ENCODE data around the gene TNNI3K. TPM values are rescaled to one million over a fixed set of nuclear protein-coding genes. Genes with fewer than 3 reads are reported as not detected.

The TNNI3K gene
- total RNA-seq, 1 donor from 2014 or later: 4.7 TPM

DNA sequence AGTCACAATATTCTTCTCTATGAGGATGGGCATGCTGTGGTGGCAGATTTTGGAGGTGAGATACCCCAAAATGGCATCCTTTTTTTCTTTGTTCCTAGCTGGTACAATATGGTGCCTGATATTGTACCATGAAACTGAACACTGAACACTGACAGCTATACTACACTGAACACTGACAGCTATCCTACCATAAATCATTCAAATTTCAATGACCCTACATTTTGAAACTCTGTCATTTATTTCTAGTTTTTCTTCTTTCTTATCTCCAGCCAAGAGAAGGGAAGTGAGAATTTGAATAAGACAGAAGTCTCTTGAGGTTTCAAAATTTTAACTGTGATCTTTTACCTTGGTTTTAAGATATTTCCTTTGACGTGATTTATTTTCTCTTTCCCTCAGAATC lies 200.9 kb downstream of the TNNI3K start:
- no peak for DNase-seq (ENCODE audit: low spot score)

- DNase-seq (ENCODE audit: low spot score): no peak
Observed at GRCh38 chr1:74437035-74437434, 201.8 kb downstream of the TNNI3K start.

- DNase-seq (ENCODE audit: low spot score): no peak
Observed at GRCh38 chr1:74452035-74452434, 216.8 kb downstream of the TNNI3K start.

DNA sequence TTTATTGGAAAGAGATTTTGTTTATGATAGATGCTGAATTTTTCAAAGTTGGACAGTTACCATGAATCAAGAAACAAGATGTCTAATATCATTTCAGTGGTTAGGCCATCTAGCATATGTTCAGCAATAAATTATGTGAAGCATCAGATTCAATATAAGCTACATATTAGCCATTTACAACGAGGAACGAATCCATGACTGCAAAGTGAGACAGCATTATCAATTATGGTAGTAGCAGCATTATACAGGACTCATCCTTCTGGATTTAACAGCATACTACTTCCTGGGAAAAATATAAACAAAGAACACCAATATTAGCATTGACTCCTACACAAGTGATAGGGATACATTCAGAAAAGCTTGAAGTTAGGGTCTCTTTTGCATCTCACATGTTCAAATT lies 218.1 kb downstream of the TNNI3K start:
- DNase-seq (ENCODE audit: low spot score): no peak

GRCh38 chr1:74455390-74455789 lies 220.2 kb downstream of the TNNI3K start:
- no peak for DNase-seq (ENCODE audit: low spot score)

DNA sequence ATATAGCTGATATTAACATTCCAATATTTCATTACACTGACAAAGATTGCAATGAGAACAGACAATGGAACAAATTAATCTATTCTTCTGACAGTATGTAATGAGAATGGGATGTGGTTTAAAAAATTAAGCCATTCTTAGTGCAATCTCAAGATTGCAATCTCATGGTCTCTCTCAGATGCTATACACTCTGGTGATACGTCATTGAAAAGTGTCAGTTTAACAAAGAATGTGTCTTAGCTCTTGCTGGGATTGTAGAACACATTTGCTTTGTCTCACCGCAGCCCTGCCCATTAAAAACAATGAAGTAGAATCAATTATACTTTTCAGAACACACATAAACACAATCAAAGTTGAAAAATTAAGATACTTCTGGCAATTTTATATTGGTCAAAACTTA lies 222.1 kb downstream of the TNNI3K start:
- DNase-seq (ENCODE audit: low spot score): no peak

DNA sequence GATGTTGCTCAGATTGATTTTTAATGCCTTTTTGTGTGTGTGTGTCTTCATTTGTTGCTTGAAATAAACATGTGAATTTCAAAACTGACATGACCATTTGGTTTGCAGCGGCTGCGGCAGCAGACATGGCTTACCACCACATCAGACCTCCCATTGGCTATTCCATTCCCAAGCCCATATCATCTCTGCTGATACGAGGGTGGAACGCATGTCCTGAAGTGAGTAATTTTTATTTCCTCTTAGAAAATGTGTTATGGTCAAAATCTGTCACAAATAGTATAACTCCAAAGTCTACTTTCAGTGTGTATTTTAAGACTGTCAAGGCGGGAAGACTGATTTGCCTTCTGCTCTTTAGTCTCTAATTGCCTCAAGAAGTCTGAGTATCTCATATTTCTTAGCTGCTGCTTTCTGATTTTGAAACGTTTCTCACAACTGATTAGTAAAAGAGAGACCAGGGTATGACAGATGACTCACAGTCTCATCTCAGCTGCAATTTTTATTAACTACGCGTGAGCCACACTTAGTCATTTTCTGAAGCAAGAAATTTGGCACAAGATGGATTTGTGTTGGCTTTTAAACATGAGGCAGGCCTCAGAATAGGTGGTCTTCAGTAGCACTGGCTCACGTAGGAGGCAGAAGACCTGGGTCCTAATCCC lies 228.3 kb downstream of the TNNI3K start:
- DNase-seq (ENCODE audit: low spot score): no peak

DNA sequence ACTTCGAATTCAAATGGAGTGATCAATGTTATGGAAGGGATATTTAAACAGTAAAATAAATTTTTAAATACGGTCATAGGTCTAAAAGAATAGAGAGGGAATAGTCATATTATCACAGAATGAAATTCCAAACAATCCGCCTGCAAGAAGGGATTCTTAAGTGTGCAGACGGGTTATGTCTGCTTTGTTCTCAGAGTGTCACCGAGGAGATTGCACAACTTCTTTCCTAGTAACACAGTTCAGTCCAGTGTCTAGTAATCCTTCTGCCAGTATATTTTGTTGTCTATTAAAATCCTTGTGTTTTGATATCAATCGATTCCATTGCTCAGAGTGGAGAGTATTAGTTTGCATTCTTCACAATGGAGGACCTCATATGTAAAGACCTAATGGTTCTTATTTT lies 228.8 kb downstream of the TNNI3K start:
- DNase-seq (ENCODE audit: low spot score): no peak

DNA sequence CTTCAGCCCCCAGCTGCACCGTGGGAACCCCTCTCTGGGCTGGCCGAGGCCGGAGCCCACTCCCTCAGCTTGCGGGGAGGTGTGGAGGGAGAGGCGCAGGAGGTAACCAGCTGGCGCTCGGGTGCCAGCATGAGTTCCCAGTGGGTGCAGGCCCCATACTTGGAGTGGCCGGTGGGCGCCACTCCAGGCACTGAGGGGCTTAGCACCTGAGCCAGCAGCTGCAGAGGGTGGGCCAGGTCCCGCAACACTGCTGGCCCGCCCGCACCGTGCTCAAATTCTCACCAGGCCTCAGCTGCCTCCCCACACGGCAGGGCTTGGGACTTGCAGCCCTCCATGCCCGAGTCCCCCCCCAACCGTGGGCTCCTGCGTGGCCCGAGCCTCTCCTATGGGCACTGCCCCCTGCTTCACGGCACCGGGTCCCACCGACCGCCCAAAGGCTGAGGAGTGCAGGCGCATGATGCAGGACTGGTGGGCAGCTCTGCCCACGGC lies 230.1 kb downstream of the TNNI3K start:
- DNase-seq (ENCODE audit: low spot score): no peak

GRCh38 chr1:74467786-74468377 lies 232.7 kb downstream of the TNNI3K start:
- no peak for DNase-seq (ENCODE audit: low spot score)

DNA sequence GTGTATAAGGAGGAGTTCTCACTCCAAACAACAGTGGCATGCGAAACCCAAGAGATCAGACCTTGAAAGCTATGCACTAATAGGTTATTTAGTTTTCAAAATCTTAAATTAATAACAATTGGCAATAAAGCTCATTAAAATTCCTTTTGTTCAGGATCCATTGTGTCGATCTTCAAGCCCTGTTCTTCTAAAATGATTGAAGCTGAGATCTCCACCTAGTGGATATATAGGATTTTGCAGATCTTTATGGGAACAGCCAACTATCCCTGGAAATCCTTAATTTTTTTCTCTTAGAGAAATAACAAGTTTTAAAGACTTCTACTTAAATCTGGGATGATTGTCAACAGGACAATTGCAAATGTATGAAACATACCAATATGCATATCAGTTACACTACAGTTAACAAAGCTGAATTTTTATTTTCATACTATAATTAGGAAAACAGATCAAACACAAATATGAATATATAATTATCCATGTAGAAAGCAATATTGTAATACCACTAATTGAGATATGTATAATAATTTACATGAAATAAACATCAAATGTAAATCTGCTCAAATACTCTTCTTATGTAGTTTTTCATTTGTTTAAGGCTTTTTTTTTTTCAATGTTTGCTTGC lies 233.9 kb downstream of the TNNI3K start:
- DNase-seq (ENCODE audit: low spot score): no peak

DNA sequence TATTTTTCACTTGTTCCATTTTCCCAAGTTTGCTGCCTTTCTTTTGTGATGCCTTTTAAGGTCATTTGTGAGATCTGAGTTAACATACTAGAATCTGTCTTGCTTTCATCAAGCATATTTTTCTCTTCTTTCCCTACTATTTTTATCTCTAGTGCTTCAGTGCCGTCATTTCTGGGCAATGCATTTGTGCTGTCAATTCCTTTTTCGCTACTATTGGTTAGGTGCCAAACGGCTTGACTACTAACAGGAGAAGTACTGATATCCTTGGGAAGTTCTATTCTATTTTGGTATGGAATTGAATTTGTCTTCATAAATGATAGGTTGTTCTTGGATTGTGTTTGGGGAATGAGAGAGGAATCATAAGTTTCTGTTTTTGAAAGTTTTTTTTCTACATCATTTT lies 235.1 kb downstream of the TNNI3K start:
- DNase-seq (ENCODE audit: low spot score): no peak

DNA sequence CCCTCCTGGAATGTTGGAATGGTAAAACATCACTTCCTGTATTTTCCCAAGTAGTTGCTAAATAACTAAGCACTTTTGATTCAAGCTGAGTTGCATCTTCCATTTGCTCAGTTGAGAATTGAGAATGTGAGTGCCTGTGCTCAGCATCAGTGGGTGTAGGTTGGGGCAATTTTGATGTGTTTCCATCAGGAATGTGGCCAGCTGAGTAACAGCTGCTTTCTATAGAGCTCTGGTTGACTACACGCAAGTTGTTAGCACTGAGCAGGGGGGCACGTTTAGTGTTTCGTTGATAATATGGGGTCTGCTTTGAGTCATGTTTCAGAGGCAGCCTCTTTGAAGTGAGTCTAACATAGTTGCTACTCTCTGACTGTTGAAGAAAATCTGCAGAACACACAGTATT lies 235.7 kb downstream of the TNNI3K start:
- DNase-seq (ENCODE audit: low spot score): no peak

- no peak for DNase-seq (ENCODE audit: low spot score)
Observed at GRCh38 chr1:74471470-74471869, 236.3 kb downstream of the TNNI3K start.

- no peak for DNase-seq (ENCODE audit: low spot score)
Observed at GRCh38 chr1:74474585-74474984, 239.4 kb downstream of the TNNI3K start.

GRCh38 chr1:74478979-74479378 lies 243.8 kb downstream of the TNNI3K start:
- no peak for DNase-seq (ENCODE audit: low spot score)

GRCh38 chr1:74480068-74480467 lies 244.9 kb downstream of the TNNI3K start:
- DNase-seq (ENCODE audit: low spot score): no peak

DNA sequence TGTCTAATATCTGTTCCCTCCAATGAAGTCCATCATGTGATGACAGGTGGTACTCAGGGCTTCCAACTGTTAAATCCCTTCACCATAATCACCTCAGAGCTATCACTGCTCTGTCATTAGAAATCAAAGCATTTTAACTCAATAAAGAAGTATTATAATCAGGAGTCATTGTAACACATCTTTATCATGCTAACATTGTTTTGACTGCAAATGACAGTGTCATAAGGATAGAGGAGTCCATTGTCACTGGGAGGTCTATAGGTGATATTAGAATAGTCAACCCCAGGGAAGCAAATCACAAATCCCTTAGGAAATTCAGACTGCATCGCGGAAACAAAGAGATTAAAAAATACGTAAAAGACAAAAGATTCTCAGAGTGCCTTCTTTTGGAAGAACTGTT lies 246.4 kb downstream of the TNNI3K start:
- no peak for DNase-seq (ENCODE audit: low spot score)

DNA sequence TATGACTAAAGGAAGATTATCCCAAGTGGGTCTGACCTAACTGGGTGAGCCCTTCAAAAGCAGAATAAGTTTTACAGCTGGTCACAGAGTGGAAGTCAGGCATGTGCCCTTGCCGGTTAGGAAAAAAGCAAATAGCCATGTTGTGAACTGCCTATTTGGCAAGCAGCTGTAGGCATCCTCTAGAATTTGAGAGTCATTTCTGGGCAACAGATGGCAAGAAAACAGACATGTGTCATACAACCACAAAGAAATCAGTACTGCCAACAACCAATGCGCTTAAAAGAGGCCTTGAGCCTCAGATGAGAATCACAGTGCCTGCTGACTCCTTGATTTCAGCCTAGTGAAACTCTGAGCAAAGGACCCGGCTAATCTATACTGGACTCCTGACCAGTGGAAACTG lies 250.4 kb downstream of the TNNI3K start:
- no peak for DNase-seq (ENCODE audit: low spot score)

- no peak for DNase-seq (ENCODE audit: low spot score)
Observed at GRCh38 chr1:74486036-74486435, 250.8 kb downstream of the TNNI3K start.

- DNase-seq (ENCODE audit: low spot score): no peak
Observed at GRCh38 chr1:74496669-74497068, 261.5 kb downstream of the TNNI3K start.

- DNase-seq (ENCODE audit: low spot score): no peak
Observed at GRCh38 chr1:74498901-74499300, 263.7 kb downstream of the TNNI3K start.

- DNase-seq (ENCODE audit: low spot score): no peak
Observed at GRCh38 chr1:74502432-74502831, 267.2 kb downstream of the TNNI3K start.
